GM23338 (cell line): ENCODE measurements around the gene POLR2H. TPM values are rescaled to one million over a fixed set of nuclear protein-coding genes. Genes with fewer than 3 reads are reported as not detected.

Experiments used
- ATAC-seq: fragments of 200-7000 bp; cut with Tn5 transposase; 3 replicates; pipeline ENCODE4 v1.9.1; 2020
- DNase-seq: peaks from one replicate; pipeline ENCODE4 v3.0.0-alpha.2; 2015; ENCODE audit warnings: low spot score
- H2AFZ ChIP-seq: fragments of 200-600 bp; sonication (generic); 2 replicates; pipeline ENCODE4 v1.8.0; 2016; ENCODE audit warnings: antibody characterized with exemption, mild to moderate bottlenecking, moderate library complexity
- H3F3A ChIP-seq: fragments of 200-600 bp; sonication (generic); replicated peaks from 2 replicates; pipeline ENCODE4 v1.8.0; 2017; ENCODE audit warnings: antibody characterized with exemption, mixed run types, low read depth
- H3K27ac ChIP-seq: fragments of 200-600 bp; sonication (generic); 2 replicates; pipeline ENCODE4 v1.6.1; 2016; ENCODE audit warnings: low read depth
- H3K27me3 ChIP-seq: fragments of 200-600 bp; sonication (generic); 2 replicates; pipeline ENCODE4 v1.8.0; 2016; ENCODE audit warnings: mild to moderate bottlenecking, mixed run types, moderate library complexity; ENCODE audit not compliant: insufficient read depth
- H3K36me3 ChIP-seq: fragments of 200-600 bp; sonication (generic); 2 replicates; pipeline ENCODE4 v1.8.0; 2016; ENCODE audit warnings: mild to moderate bottlenecking; ENCODE audit not compliant: insufficient read depth
- H3K4me1 ChIP-seq: fragments of 200-600 bp; sonication (generic); 2 replicates; pipeline ENCODE4 v1.8.0; 2016; ENCODE audit warnings: mild to moderate bottlenecking, moderate library complexity; ENCODE audit not compliant: insufficient read depth
- H3K4me2 ChIP-seq: fragments of 200-600 bp; sonication (generic); 2 replicates; pipeline ENCODE4 v1.7.1; 2017; ENCODE audit warnings: mixed run types
- H3K4me3 ChIP-seq: fragments of 200-600 bp; sonication (generic); 2 replicates; pipeline ENCODE4 v1.6.1; 2016; ENCODE audit warnings: mixed run types
- H3K79me2 ChIP-seq: fragments of 200-600 bp; sonication (generic); replicated peaks from 2 replicates; pipeline ENCODE4 v1.8.0; 2017; ENCODE audit warnings: mild to moderate bottlenecking; ENCODE audit not compliant: insufficient read depth
- H3K9me2 ChIP-seq: fragments of 200-600 bp; sonication (generic); 2 replicates; pipeline ENCODE4 v1.8.0; 2017; ENCODE audit not compliant: insufficient read depth
- H4K20me1 ChIP-seq: fragments of 200-600 bp; sonication (generic); replicated peaks from 2 replicates; pipeline ENCODE4 v1.8.0; 2017; ENCODE audit warnings: mild to moderate bottlenecking; ENCODE audit not compliant: insufficient read depth
- H3K27ac Mint-ChIP-seq: 2 replicates; pipeline ENCODE4 v1.8.0; 2020; ENCODE audit warnings: inconsistent platforms, mild to moderate bottlenecking, moderate library complexity, mixed read lengths
- H3K27me3 Mint-ChIP-seq: 3 replicates; pipeline ENCODE4 v1.8.0; 2022; ENCODE audit warnings: low read depth, mild to moderate bottlenecking, moderate library complexity, mixed read lengths, inconsistent platforms; ENCODE audit not compliant: insufficient read depth, poor library complexity
- H3K36me3 Mint-ChIP-seq: 3 replicates; pipeline ENCODE4 v1.8.0; 2021; ENCODE audit warnings: low read depth, mild to moderate bottlenecking, inconsistent platforms, moderate library complexity, mixed read lengths
- H3K4me1 Mint-ChIP-seq: 3 replicates; pipeline ENCODE4 v1.8.0; 2020; ENCODE audit warnings: mild to moderate bottlenecking, inconsistent platforms, mixed read lengths
- H3K4me3 Mint-ChIP-seq: 3 replicates; pipeline ENCODE4 v1.8.0; 2021; ENCODE audit warnings: moderate library complexity, mild to moderate bottlenecking, inconsistent platforms, mixed read lengths
- H3K9me3 Mint-ChIP-seq: 3 replicates; pipeline ENCODE4 v1.8.0; 2020; ENCODE audit warnings: moderate library complexity, mild to moderate bottlenecking, inconsistent platforms, mixed read lengths
- CREB1 ChIP-seq: fragments of 250-450 bp; sonication (Bioruptor Pico); IDR thresholded peaks from 2 replicates; pipeline ENCODE4 v1.5.0; 2020; ENCODE audit warnings: low read depth, mild to moderate bottlenecking, moderate library complexity
- CTCF ChIP-seq, 2 experiments: fragments of 200-600 bp in 1 of 2; sonication (generic) in 1 of 2; conservative IDR thresholded peaks; 2 replicates each; pipeline versions ENCODE4 v1.5.1 to v1.6.1; 2016 to 2017; ENCODE audit warnings: antibody characterized with exemption in 2 of 2, low read depth in 2 of 2, mild to moderate bottlenecking in 2 of 2, moderate library complexity in 1 of 2
- ETS1 ChIP-seq: IDR thresholded peaks from 2 replicates; pipeline ENCODE4 v1.6.1; 2016; ENCODE audit warnings: antibody characterized with exemption
- EZH2 ChIP-seq: fragments of 200-600 bp; sonication (generic); IDR thresholded peaks from one replicate; pipeline ENCODE4 v1.8.0; 2017; ENCODE audit warnings: antibody characterized with exemption, mild to moderate bottlenecking, low read depth; ENCODE audit not compliant: unreplicated experiment
- EZH2phosphoT487 ChIP-seq: fragments of 200-600 bp; sonication (generic); IDR thresholded peaks from one replicate; pipeline ENCODE4 v1.8.1; 2018; ENCODE audit warnings: antibody characterized with exemption; ENCODE audit not compliant: unreplicated experiment
- JUNB ChIP-seq: IDR thresholded peaks from one replicate; pipeline ENCODE4 v1.6.1; 2016; ENCODE audit warnings: antibody characterized with exemption; ENCODE audit not compliant: unreplicated experiment
- NANOG ChIP-seq: IDR thresholded peaks from 2 replicates; pipeline ENCODE4 v1.6.1; 2016; ENCODE audit warnings: antibody characterized with exemption, borderline replicate concordance
- POLR2AphosphoS5 ChIP-seq: IDR thresholded peaks from 2 replicates; pipeline ENCODE4 v1.6.1; 2016; ENCODE audit warnings: antibody characterized with exemption, low read depth
- REST ChIP-seq: IDR thresholded peaks from one replicate; pipeline ENCODE4 v1.6.1; 2018; ENCODE audit warnings: antibody characterized with exemption; ENCODE audit not compliant: unreplicated experiment
- STAT1 ChIP-seq: IDR thresholded peaks from one replicate; pipeline ENCODE4 v1.6.1; 2016; ENCODE audit warnings: antibody characterized with exemption; ENCODE audit not compliant: unreplicated experiment
- ZNF114 ChIP-seq: fragments of 250-450 bp; sonication (Bioruptor Pico); IDR thresholded peaks from 2 replicates; pipeline ENCODE4 v1.5.0; 2020; ENCODE audit warnings: mild to moderate bottlenecking, moderate library complexity
- ZNF462 ChIP-seq: fragments of 250-450 bp; sonication (Bioruptor Pico); IDR thresholded peaks from 2 replicates; pipeline ENCODE4 v1.5.0; 2020; ENCODE audit warnings: mild to moderate bottlenecking, moderate library complexity
- polyA plus RNA-seq: library from polyadenylated mRNA; unstranded; fragments of >200 nt; fragmentation: Nextera tagmentation; extraction: Ambion mirVana; gene quantifications from 2 replicates; pipeline ENCODE4 v1.2.1, GENCODE V29; 2016
- total RNA-seq: library from RNA; depleted of rRNA; stranded (reverse); fragments of >200 nt; shearing (Covaris generic); gene quantifications from 2 replicates; pipeline ENCODE4 v1.2.3, GENCODE V29; 2014

Gene POLR2H
- total and polyA plus RNA-seq, 2 experiments from 2014 or later: 190 to 199 TPM

- peaks cover 22% of the 10 kb centered on the region for H3K4me1 ChIP-seq
- DNase-seq (no peak), ATAC-seq (no peak)
- H3K4me3 ChIP-seq: no peak overlapping the region
- no peaks in the 10 kb centered on the region for H3K9me3 Mint-ChIP-seq
- no peak overlapping the region for H3K27ac ChIP-seq
- peaks cover 11% of the 10 kb centered on the region; the same call in 1 of the 2 replicates for H3F3A ChIP-seq
- no peak overlapping the region for H2AFZ ChIP-seq
- H3K27ac Mint-ChIP-seq: no peak overlapping the region
- peaks cover 17% of the 10 kb centered on the region; the same call in 1 of the 2 replicates for H4K20me1 ChIP-seq
- TF ChIP-seq ETS1 (no peak), REST (no peak), CREB1 (CRISPR knock-in tag) (no peak), ZNF462 (CRISPR knock-in tag) (no peak), EZH2 (no peak), JUNB (no peak), ZNF114 (no peak), POLR2AphosphoS5 (no peak), EZH2phosphoT487 (no peak), STAT1 (no peak), NANOG (no peak), CTCF (conservative IDR thresholded peaks at IDR 0.05; ENCODE audit: low read depth in 2 of 2) (no peak)
- no peaks in the 10 kb centered on the region for H3K9me2 ChIP-seq
- H3K36me3 Mint-ChIP-seq: peaks cover 51% of the 10 kb centered on the region
- peaks cover 35% of the 10 kb centered on the region for H3K4me1 Mint-ChIP-seq
- peaks cover 9% of the 10 kb centered on the region for H3K27me3 Mint-ChIP-seq
- H3K36me3 ChIP-seq: peaks cover 24% of the 10 kb centered on the region
- H3K4me3 Mint-ChIP-seq: no peak overlapping the region
- H3K4me2 ChIP-seq: no peak overlapping the region
- H3K27me3 ChIP-seq: no peaks in the 10 kb centered on the region
- H3K79me2 ChIP-seq: peaks cover 22% of the 10 kb centered on the region
Measured at GRCh38 chr3:184368586-184369183, 7.2 kb downstream of the POLR2H start.
